ENCODE measurements around the gene PPT1.

The PPT1 gene

GRCh38 chr1:40110389-40110788, 13.3 kb upstream of the PPT1 start:
- no peak for TF ChIP-seq CTCF (IDR thresholded peaks at IDR 0.05; ENCODE audit: low read depth, low read length)
- H3K27me3 ChIP-seq, result no peaks in the 10 kb centered on the region
- no peaks in the 10 kb centered on the region for H3K36me3 ChIP-seq
- no peak for DNase-seq
- H3K9me3 ChIP-seq, result no peaks in the 10 kb centered on the region
- no peak overlapping the region for H3K4me3 ChIP-seq (ENCODE audit: low read depth, low read length)
- no peaks in the 10 kb centered on the region for H3K4me1 ChIP-seq

- TF ChIP-seq CTCF (IDR thresholded peaks at IDR 0.05; ENCODE audit: low read depth, low read length), result no peak
- Histone ChIP-seq H3K4me1 (no peaks in the 10 kb centered on the region), H3K4me3 (ENCODE audit: low read depth, low read length) (no peak overlapping the region)
These were observed 10.4 kb upstream of the PPT1 start for GRCh38 chr1:40107290-40107959.

GRCh38 chr1:40105028-40105427, 8.0 kb upstream of the PPT1 start:
- Histone ChIP-seq H3K4me3 (ENCODE audit: low read depth, low read length) (no peak overlapping the region), H3K9me3 (no peaks in the 10 kb centered on the region), H3K36me3 (no peaks in the 10 kb centered on the region), H3K27me3 (no peaks in the 10 kb centered on the region), H3K4me1 (no peaks in the 10 kb centered on the region)
- TF ChIP-seq CTCF (IDR thresholded peaks at IDR 0.05; ENCODE audit: low read depth, low read length), result no peak
- DNase-seq, result no peak

More at GRCh38 chr1:40107290-40107959, 10.4 kb upstream of the PPT1 start:
- H3K9me3 ChIP-seq, result no peaks in the 10 kb centered on the region
- DNase-seq, result no peak
- no peaks in the 10 kb centered on the region for H3K36me3 ChIP-seq
- H3K27me3 ChIP-seq, result no peaks in the 10 kb centered on the region

GRCh38 chr1:40102896-40103295, 5.8 kb upstream of the PPT1 start:
- TF ChIP-seq CTCF (IDR thresholded peaks at IDR 0.05; ENCODE audit: low read depth, low read length), result no peak
- Histone ChIP-seq H3K4me1 (no peaks in the 10 kb centered on the region), H3K36me3 (no peaks in the 10 kb centered on the region), H3K9me3 (no peaks in the 10 kb centered on the region), H3K27me3 (no peaks in the 10 kb centered on the region), H3K4me3 (ENCODE audit: low read depth, low read length) (no peak overlapping the region)
- DNase-seq, result no peak

GRCh38 chr1:40102038-40102437, 5.0 kb upstream of the PPT1 start:
- H3K27me3 ChIP-seq, result no peaks in the 10 kb centered on the region
- no peaks in the 10 kb centered on the region for H3K9me3 ChIP-seq
- no peak for DNase-seq
- no peaks in the 10 kb centered on the region for H3K36me3 ChIP-seq
- no peak for TF ChIP-seq CTCF (IDR thresholded peaks at IDR 0.05; ENCODE audit: low read depth, low read length)
- H3K4me1 ChIP-seq, result no peaks in the 10 kb centered on the region; the same call in 1 of the 2 replicates
- no peak overlapping the region for H3K4me3 ChIP-seq (ENCODE audit: low read depth, low read length)

- Histone ChIP-seq H3K4me1 (no peaks in the 10 kb centered on the region; the same call in 1 of the 2 replicates), H3K4me3 (ENCODE audit: low read depth, low read length) (peak overlapping the region; percentile 67), H3K9me3 (no peaks in the 10 kb centered on the region), H3K27me3 (no peaks in the 10 kb centered on the region), H3K36me3 (no peaks in the 10 kb centered on the region)
- no peak for TF ChIP-seq CTCF (IDR thresholded peaks at IDR 0.05; ENCODE audit: low read depth, low read length)
- DNase-seq, result no peak
These were observed 441 bp downstream of the PPT1 start for GRCh38 chr1:40096646-40096976.
